PC-9 (cell line): ENCODE data around the gene CELF2.

ENCODE experiments used
- EZH2 ChIP-seq: fragments of 200-600 bp; sonication (generic); IDR thresholded peaks from 2 replicates; pipeline ENCODE4 v1.8.0; 2017; ENCODE audit warnings: antibody characterized with exemption, low read depth
- TF ChIP-seq, protein P1 (sequence below): fragments of 200-600 bp; sonication (generic); conservative IDR thresholded peaks from 2 replicates; pipeline ENCODE4 v1.6.1; 2017; ENCODE audit warnings: mixed run types, antibody characterized with exemption, mild to moderate bottlenecking, moderate library complexity

DNA sequence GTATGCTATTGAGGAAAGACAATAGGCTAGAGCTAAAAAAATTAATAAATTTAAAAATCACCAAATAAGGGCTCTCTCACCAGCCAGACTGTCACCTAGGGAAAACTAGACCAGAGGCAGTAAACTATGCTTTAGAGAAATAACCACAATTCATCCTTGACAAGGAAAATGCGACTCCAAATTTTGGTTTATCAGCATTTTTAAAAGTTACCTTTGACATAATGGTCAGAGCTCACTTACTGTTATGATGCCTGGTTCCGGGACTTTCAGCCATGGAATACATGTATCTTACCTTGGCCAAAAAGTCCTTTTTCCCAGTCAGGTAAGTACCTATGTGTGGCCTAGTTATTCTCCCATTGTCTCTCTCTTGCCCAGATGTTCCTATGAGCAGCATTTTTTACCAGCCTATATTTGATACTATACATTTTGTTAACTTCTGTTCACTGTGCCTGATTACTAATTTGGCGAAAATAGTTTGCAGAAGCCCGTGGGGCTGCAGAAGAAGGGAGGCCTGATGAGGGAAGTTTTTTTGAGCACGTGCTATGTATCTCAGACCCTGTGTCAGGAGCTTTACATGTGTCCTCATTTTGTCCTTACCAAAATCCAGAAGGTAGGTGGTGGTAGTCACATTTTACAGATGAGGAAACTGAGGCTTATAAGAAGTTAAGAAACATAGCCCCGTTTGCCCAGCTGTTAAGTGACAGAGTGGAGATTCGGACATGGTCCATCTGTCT, 149.7 kb downstream of the CELF2 start:
- no peak for TF ChIP-seq EZH2
- TF ChIP-seq, protein P1, sequence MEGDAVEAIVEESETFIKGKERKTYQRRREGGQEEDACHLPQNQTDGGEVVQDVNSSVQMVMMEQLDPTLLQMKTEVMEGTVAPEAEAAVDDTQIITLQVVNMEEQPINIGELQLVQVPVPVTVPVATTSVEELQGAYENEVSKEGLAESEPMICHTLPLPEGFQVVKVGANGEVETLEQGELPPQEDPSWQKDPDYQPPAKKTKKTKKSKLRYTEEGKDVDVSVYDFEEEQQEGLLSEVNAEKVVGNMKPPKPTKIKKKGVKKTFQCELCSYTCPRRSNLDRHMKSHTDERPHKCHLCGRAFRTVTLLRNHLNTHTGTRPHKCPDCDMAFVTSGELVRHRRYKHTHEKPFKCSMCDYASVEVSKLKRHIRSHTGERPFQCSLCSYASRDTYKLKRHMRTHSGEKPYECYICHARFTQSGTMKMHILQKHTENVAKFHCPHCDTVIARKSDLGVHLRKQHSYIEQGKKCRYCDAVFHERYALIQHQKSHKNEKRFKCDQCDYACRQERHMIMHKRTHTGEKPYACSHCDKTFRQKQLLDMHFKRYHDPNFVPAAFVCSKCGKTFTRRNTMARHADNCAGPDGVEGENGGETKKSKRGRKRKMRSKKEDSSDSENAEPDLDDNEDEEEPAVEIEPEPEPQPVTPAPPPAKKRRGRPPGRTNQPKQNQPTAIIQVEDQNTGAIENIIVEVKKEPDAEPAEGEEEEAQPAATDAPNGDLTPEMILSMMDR, result no peak
